IMR-90 (cell line): Measurements from ENCODE around the gene KIF1A. TPM values are rescaled to one million over a fixed set of nuclear protein-coding genes. Genes with fewer than 3 reads are reported as not detected.

ENCODE experiments used
- ATAC-seq: fragments of 200-7000 bp; cut with Tn5 transposase; 2 replicates; pipeline ENCODE4 v1.9.1; 2020; ENCODE audit warnings: low read depth, mild to moderate bottlenecking, moderate library complexity
- BruUV-seq: library from RNA; stranded (reverse); fragments of 400-500 nt; replicated peaks from 2 replicates; lab custom pipeline; 2021; lab: Mats Ljungman, UMichigan
- CTCF ChIA-PET: fragments of 300-600 bp; formaldehyde crosslinking; extraction: SDS; loops from one replicate; lab custom pipeline; 2021; ENCODE audit warnings: antibody characterized with exemption; lab: Yijun Ruan, JAX
- POLR2A ChIA-PET: fragments of 300-600 bp; sonication (Branson Sonifier 250); formaldehyde crosslinking; loops from one replicate; lab custom pipeline; 2022; ENCODE audit warnings: antibody characterized with exemption; ENCODE audit not compliant: unreplicated experiment; lab: Charles Lee
- DNase-seq: peaks from one replicate; pipeline ENCODE4 v3.0.0; 2013
- H2AFZ ChIP-seq: replicated peaks from 2 replicates; pipeline ENCODE3; 2013; ENCODE audit warnings: low read length, mild to moderate bottlenecking; ENCODE audit not compliant: poor library complexity
- H2AK5ac ChIP-seq: 2 replicates; pipeline ENCODE4 v1.6.1; 2013; ENCODE audit warnings: low read depth, low read length, inconsistent platforms
- H2AK9ac ChIP-seq: replicated peaks from 2 replicates; pipeline ENCODE3; 2013; ENCODE audit warnings: mild to moderate bottlenecking, low read depth, low read length, moderate library complexity; ENCODE audit not compliant: poor library complexity
- H2BK120ac ChIP-seq: 2 replicates; pipeline ENCODE4 v1.6.1; 2013; ENCODE audit warnings: low read depth, low read length, inconsistent platforms
- H2BK15ac ChIP-seq: 3 replicates; pipeline ENCODE4 v1.6.1; 2013; ENCODE audit warnings: low read depth, low read length, inconsistent platforms
- H2BK20ac ChIP-seq: 2 replicates; pipeline ENCODE4 v1.6.1; 2013; ENCODE audit warnings: low read depth, mild to moderate bottlenecking, inconsistent platforms, low read length, moderate library complexity
- H2BK5ac ChIP-seq: 2 replicates; pipeline ENCODE4 v1.6.1; 2013; ENCODE audit warnings: mild to moderate bottlenecking, low read depth, low read length, inconsistent platforms; ENCODE audit not compliant: poor library complexity, severe bottlenecking
- H3K14ac ChIP-seq: replicated peaks from 2 replicates; pipeline ENCODE4 v1.6.1; 2013; ENCODE audit warnings: low read depth, low read length, inconsistent platforms
- H3K18ac ChIP-seq: 2 replicates; pipeline ENCODE4 v1.6.1; 2013; ENCODE audit warnings: low read depth, low read length, control low read depth
- H3K23ac ChIP-seq: 2 replicates; pipeline ENCODE4 v1.6.1; 2013; ENCODE audit warnings: low read depth, low read length, inconsistent platforms
- H3K27ac ChIP-seq: 2 replicates; pipeline ENCODE4 v1.5.1; 2013; ENCODE audit warnings: mild to moderate bottlenecking, control low read depth, low read length; ENCODE audit not compliant: insufficient read depth
- H3K27me3 ChIP-seq: 2 replicates; pipeline ENCODE4 v1.6.1; 2013; ENCODE audit warnings: low read length; ENCODE audit not compliant: control insufficient read depth, insufficient read depth
- H3K36me3 ChIP-seq: 2 replicates; pipeline ENCODE4 v1.6.1; 2013; ENCODE audit warnings: low read length, mixed read lengths; ENCODE audit not compliant: control insufficient read depth, insufficient read depth
- H3K4ac ChIP-seq: 2 replicates; pipeline ENCODE4 v1.6.1; 2013; ENCODE audit warnings: low read depth, low read length, inconsistent platforms
- H3K4me1 ChIP-seq: 2 replicates; pipeline ENCODE4 v1.6.1; 2013; ENCODE audit warnings: low read length, mixed read lengths; ENCODE audit not compliant: control insufficient read depth, insufficient read depth
- H3K4me2 ChIP-seq: 2 replicates; pipeline ENCODE4 v1.6.1; 2013; ENCODE audit warnings: low read depth, mild to moderate bottlenecking, control low read depth, low read length, moderate library complexity
- H3K4me3 ChIP-seq: 2 replicates; pipeline ENCODE4 v1.5.1; 2013; ENCODE audit warnings: low read depth, mild to moderate bottlenecking, control low read depth, low read length, moderate library complexity; ENCODE audit not compliant: insufficient read depth
- H3K56ac ChIP-seq: 2 replicates; pipeline ENCODE4 v1.6.1; 2013; ENCODE audit warnings: low read length, inconsistent platforms; ENCODE audit not compliant: insufficient read depth; ENCODE audit errors: extremely low read depth
- H3K79me1 ChIP-seq, 2 experiments: 2 replicates each; pipeline ENCODE4 v1.6.1; 2013; ENCODE audit warnings: low read length in 2 of 2, inconsistent platforms in 1 of 2, low read depth in 1 of 2
- H3K9ac ChIP-seq: 2 replicates; pipeline ENCODE4 v1.6.1; 2013; ENCODE audit warnings: low read depth, low read length, control low read depth
- H3K9me1 ChIP-seq: 2 replicates; pipeline ENCODE4 v1.6.1; 2013; ENCODE audit warnings: low read length, inconsistent platforms; ENCODE audit not compliant: insufficient read depth
- H3K9me3 ChIP-seq: 2 replicates; pipeline ENCODE4 v1.6.1; 2013; ENCODE audit warnings: low read length; ENCODE audit not compliant: control insufficient read depth, insufficient read depth
- H4K20me1 ChIP-seq: 2 replicates; pipeline ENCODE4 v1.6.1; 2013; ENCODE audit warnings: low read length, inconsistent platforms; ENCODE audit not compliant: insufficient read depth
- H4K5ac ChIP-seq: 2 replicates; pipeline ENCODE4 v1.6.1; 2013; ENCODE audit warnings: mild to moderate bottlenecking, low read depth, low read length, control low read depth
- H4K8ac ChIP-seq, 2 experiments: 2 replicates each; pipeline ENCODE4 v1.6.1; 2013; ENCODE audit warnings: low read depth in 2 of 2, low read length in 2 of 2, control low read depth in 1 of 2, inconsistent platforms in 1 of 2
- H4K91ac ChIP-seq: 2 replicates; pipeline ENCODE4 v1.6.1; 2013; ENCODE audit warnings: low read depth, low read length, inconsistent platforms; ENCODE audit not compliant: insufficient read depth
- BHLHE40 ChIP-seq: fragments of 150-350 bp; IDR thresholded peaks from 2 replicates; pipeline ENCODE4 v1.6.1; 2016; ENCODE audit warnings: mild to moderate bottlenecking, low read depth, low read length
- CEBPB ChIP-seq: IDR thresholded peaks from 2 replicates; pipeline ENCODE4 v1.6.1; 2012; ENCODE audit warnings: low read depth, low read length, improper control_type of control experiment
- CHD1 ChIP-seq: IDR thresholded peaks from 2 replicates; pipeline ENCODE4 v1.6.1; 2012; ENCODE audit warnings: low read depth, low read length, improper control_type of control experiment
- FOS ChIP-seq: fragments of 150-350 bp; IDR thresholded peaks from 2 replicates; pipeline ENCODE4 v1.6.1; 2016; ENCODE audit warnings: low read depth, low read length
- MAFK ChIP-seq: IDR thresholded peaks from 2 replicates; pipeline ENCODE4 v1.6.1; 2012; ENCODE audit warnings: low read depth, low read length, improper control_type of control experiment
- MAZ ChIP-seq: IDR thresholded peaks from 2 replicates; pipeline ENCODE4 v1.6.1; 2012; ENCODE audit warnings: low read depth, mild to moderate bottlenecking, low read length, improper control_type of control experiment, moderate library complexity, borderline replicate concordance
- MXI1 ChIP-seq: IDR thresholded peaks from 2 replicates; pipeline ENCODE4 v1.6.1; 2012; ENCODE audit warnings: low read depth, mild to moderate bottlenecking, low read length, moderate library complexity, borderline replicate concordance
- NFE2L2 ChIP-seq: fragments of 150-350 bp; IDR thresholded peaks from 2 replicates; pipeline ENCODE4 v1.6.1; 2016; ENCODE audit warnings: low read depth, mild to moderate bottlenecking, low read length
- RAD21 ChIP-seq: IDR thresholded peaks from 2 replicates; pipeline ENCODE4 v1.6.1; 2012; ENCODE audit warnings: low read length, improper control_type of control experiment
- RCOR1 ChIP-seq: IDR thresholded peaks from 2 replicates; pipeline ENCODE4 v1.6.1; 2012; ENCODE audit warnings: mild to moderate bottlenecking, low read length, improper control_type of control experiment; ENCODE audit not compliant: insufficient replicate concordance
- RFX5 ChIP-seq: IDR thresholded peaks from 2 replicates; pipeline ENCODE4 v1.8.0; 2012; ENCODE audit warnings: low read depth, mild to moderate bottlenecking, low read length, moderate library complexity
- SMC3 ChIP-seq: fragments of 150-350 bp; IDR thresholded peaks from 2 replicates; pipeline ENCODE4 v1.6.1; 2016; ENCODE audit warnings: low read depth, mild to moderate bottlenecking, antibody characterized with exemption, low read length, moderate library complexity
- WGBS, 2 experiments: methylation state at CpG; one replicate each; pipeline versions ENCODE4 v1.1.5 to v1.1.7; 2013; ENCODE audit warnings: missing lambda C conversion rate in 2 of 2; ENCODE audit not compliant: insufficient read length in 1 of 2; ENCODE audit errors: extremely low coverage in 2 of 2; 5-methylcytosine and 5-hydroxymethylcytosine counted together
- dilution Hi-C: fragments of 300-500 bp; cut with HindIII; formaldehyde crosslinking; loops from one replicate; pipeline ENCODE4 v1.14.3; 2018; ENCODE audit warnings: low sequenced_read_pairs; ENCODE audit not compliant: unreplicated experiment
- in situ Hi-C: fragments of 300-500 bp; cut with MboI; formaldehyde crosslinking; loops from 3 replicates; pipeline ENCODE4 v1.14.3; 2019; ENCODE audit warnings: low sequenced_read_pairs, inconsistent platforms, mixed read lengths
- intact Hi-C: fragments of 100-400 bp; cut with micrococcal nuclease; formaldehyde crosslinking; loops from 2 replicates; pipeline ENCODE4 v1.10.0; 2022
- polyA plus RNA-seq, 3 experiments: library from polyadenylated mRNA; depleted of rRNA; stranded (reverse); fragments of >200 nt; gene quantifications; 2 replicates each; pipeline ENCODE4 v1.2.3, GENCODE V29; 2012; ENCODE audit warnings: low replicate concordance in 1 of 3
- total RNA-seq: library from RNA; depleted of rRNA; stranded (reverse); fragments of >200 nt; gene quantifications from 2 replicates; pipeline ENCODE4 v1.2.3, GENCODE V29; 2012

Gene KIF1A
- total and polyA plus RNA-seq, 2 of the 4 experiments (the other 2 are of a cell fraction): under 0.01 TPM; not detected in 1

- H4K20me1 ChIP-seq: no peaks in the 10 kb centered on the region
- no peak overlapping the region for H4K5ac ChIP-seq
- H4K91ac ChIP-seq: no peak overlapping the region
- H3K9me3 ChIP-seq: peaks cover 3% of the 10 kb centered on the region; the same call in 1 of the 2 replicates
- no peak overlapping the region for H3K4ac ChIP-seq
- no peaks in the 10 kb centered on the region for H3K36me3 ChIP-seq
- no peak overlapping the region for H4K8ac ChIP-seq
- peaks cover 1% of the 10 kb centered on the region; the same call in 1 of the 2 replicates for H3K27me3 ChIP-seq
- dilution Hi-C loops: no loop called here
- CTCF ChIA-PET: no interaction called here
- H3K9ac ChIP-seq: no peak overlapping the region
- H2BK20ac ChIP-seq: no peak overlapping the region
- no peaks in the 10 kb centered on the region for H3K9me1 ChIP-seq
- no peaks in the 10 kb centered on the region for H3K4me1 ChIP-seq
- no peak overlapping the region for H3K18ac ChIP-seq
- no peaks in the 10 kb centered on the region for H3K79me1 ChIP-seq
- no peak overlapping the region for H3K14ac ChIP-seq
- no peak overlapping the region for H2AFZ ChIP-seq
- 64% methylated on average over 18 of the region's 26 CpGs; no CpG with 5 or more reads in 1 of the 2 experiments for WGBS, 2 experiments
- no peak overlapping the region for H2BK120ac ChIP-seq
- H3K4me3 ChIP-seq: no peak overlapping the region
- no TSS peak for BruUV-seq
- no peak overlapping the region for H2AK9ac ChIP-seq
- no peak overlapping the region for H2BK5ac ChIP-seq
- no peak overlapping the region for H3K56ac ChIP-seq
- H3K27ac ChIP-seq: no peak overlapping the region
- H2BK15ac ChIP-seq: no peak overlapping the region
- in situ Hi-C loops: no loop called here
- H3K23ac ChIP-seq: no peak overlapping the region
- ATAC-seq (no peak), DNase-seq (no peak)
- TF ChIP-seq MAFK: no peak
- no peak for TF ChIP-seq NFE2L2
- TF ChIP-seq RCOR1: no peak
- TF ChIP-seq BHLHE40: no peak
- no peak for TF ChIP-seq RFX5
- TF ChIP-seq SMC3: no peak
- no peak for TF ChIP-seq MAZ
- no peak for TF ChIP-seq RAD21
- TF ChIP-seq FOS: no peak
- no peak for TF ChIP-seq CEBPB
- TF ChIP-seq CHD1: no peak
- TF ChIP-seq MXI1: no peak
- H3K4me2 ChIP-seq: no peak overlapping the region
- POLR2A ChIA-PET: no interaction called here
- intact Hi-C loops: no loop called here
- no peak overlapping the region for H2AK5ac ChIP-seq
Measured at GRCh38 chr2:240778426-240778825, 41.6 kb downstream of the KIF1A start.
